Kidney (tissue), 22 donors: Measurements from ENCODE around the gene TOLLIP. TPM values are rescaled to one million over a fixed set of nuclear protein-coding genes. Genes with fewer than 3 reads are reported as not detected.
"Not testable (repeated sequence)": the region's sequence is repeated elsewhere in the genome, so short reads cannot be mapped to it uniquely, and the experiment has no call there.

Source experiments
- DNase-seq, 5 donors: peaks; one replicate each; pipeline ENCODE4 v3.0.0-alpha.2; 2013 to 2020
- FAIRE-seq: peaks from 2 replicates; lab custom pipeline; 2012; peaks lifted over from hg19 to GRCh38; lab: Jason Lieb, UNC
- H3K27ac ChIP-seq, 2 donors: one replicate each; pipeline ENCODE4 v1.7.0; 2013; ENCODE audit warnings: low read depth in 2 of 2, low read length in 2 of 2, inconsistent platforms in 1 of 2
- H3K27me3 ChIP-seq: one replicate; pipeline ENCODE4 v1.7.1; 2013; ENCODE audit warnings: low read length, inconsistent platforms; ENCODE audit not compliant: control insufficient read depth, insufficient read depth
- H3K36me3 ChIP-seq, 3 donors: one replicate each; pipeline versions ENCODE4 v1.7.0 to v1.7.1; 2013; ENCODE audit warnings: low read length in 3 of 3, control low read depth in 1 of 3, inconsistent platforms in 1 of 3; ENCODE audit not compliant: insufficient read depth in 3 of 3, control insufficient read depth in 2 of 3
- H3K4me1 ChIP-seq, 3 donors: one replicate each; pipeline versions ENCODE4 v1.7.0 to v1.7.1; 2013; ENCODE audit warnings: low read length in 3 of 3, inconsistent platforms in 1 of 3, low read depth in 1 of 3; ENCODE audit not compliant: control insufficient read depth in 2 of 3, insufficient read depth in 2 of 3
- H3K4me3 ChIP-seq, 3 donors: one replicate each; pipeline versions ENCODE4 v1.7.0 to v1.8.1; 2013; ENCODE audit warnings: low read length in 3 of 3, control low read depth in 1 of 3, inconsistent platforms in 1 of 3
- H3K9ac ChIP-seq, 3 donors: one replicate each; pipeline versions ENCODE4 v1.7.0 to v1.7.1; 2013; ENCODE audit warnings: low read length in 3 of 3, control low read depth in 1 of 3, inconsistent platforms in 1 of 3
- H3K9me3 ChIP-seq, 3 donors: one replicate each; pipeline versions ENCODE4 v1.7.0 to v1.7.1; 2013; ENCODE audit warnings: low read length in 3 of 3, control low read depth in 1 of 3, inconsistent platforms in 1 of 3; ENCODE audit not compliant: control insufficient read depth in 2 of 3, insufficient read depth in 1 of 3
- CTCF ChIP-seq: IDR thresholded peaks from 3 replicates; pipeline ENCODE4 v1.5.1; 2012; ENCODE audit warnings: mild to moderate bottlenecking, moderate library complexity, borderline replicate concordance; ENCODE audit not compliant: insufficient read depth; ENCODE audit errors: extremely low read depth
- intact Hi-C: fragments of 100-400 bp; cut with DNase I; formaldehyde crosslinking; loops from one replicate; pipeline ENCODE4 v1.11.1; 2022
- long read RNA-seq, 10 donors: library from polyadenylated mRNA in 1 of 10; unstranded in 1 of 10; transcript quantifications; one replicate each; pipeline ENCODE4 v2.0.0 and lab custom pipeline, GENCODE V29; 2021 to 2026
- polyA plus RNA-seq: library from polyadenylated mRNA; stranded (reverse); fragments of 350-450 nt; fragmentation: Illumina TruSeq; extraction: RNeasy Lipid Tissue Mini Kit (QIAGEN cat#74804); gene quantifications from one replicate; pipeline ENCODE4 v1.2.3, GENCODE V29; 2014; ENCODE audit warnings: low read depth, low replicate concordance; ENCODE audit not compliant: insufficient read depth
- total RNA-seq: library from RNA; stranded (reverse); fragmentation: NEBNext Ultra II Directional; extraction: Animal tissue kit (Norgen Biotek cat#: 25700); gene quantifications from one replicate; pipeline ENCODE4 v1.2.1, GENCODE V29; 2021
- donor health status: control.
- donor health status: control.
- donor health status: control.
- donor health status: control.
- donor health status: control.
- donor health status: DM: yes; HTN: yes; CAD: no.
- donor health status: Normal renal cell carcinoma (clear cell type).

The TOLLIP gene
- 65.5 TPM for total RNA-seq
- 88.0 TPM for polyA plus RNA-seq
- long read RNA-seq, donor 1, transcript TOLLIP-202 (6 exons, 3,617 nt), result major isoform, 22 of 23 reads
- long read RNA-seq, donor 1, partial matches to known transcripts, result 0 of 23 reads
- long read RNA-seq, donor 1, other reads (novel, unspliced or antisense), result 0 of 23 reads
- long read RNA-seq, donor 2, transcript TOLLIP-202 (6 exons, 3,617 nt), result major isoform, 27 of 31 reads
- long read RNA-seq, donor 2, partial matches to known transcripts, result 0 of 31 reads
- long read RNA-seq, donor 2, other reads (novel, unspliced or antisense), result 0 of 31 reads
- long read RNA-seq, donor 3, transcript TOLLIP-202 (6 exons, 3,617 nt), result major isoform, 19 of 20 reads
- long read RNA-seq, donor 3, partial matches to known transcripts, result 0 of 20 reads
- long read RNA-seq, donor 3, other reads (novel, unspliced or antisense), result 0 of 20 reads
- long read RNA-seq, donor 4, transcript TOLLIP-202 (6 exons, 3,617 nt), result major isoform, 31 of 33 reads
- long read RNA-seq, donor 4, partial matches to known transcripts, result 0 of 33 reads
- long read RNA-seq, donor 4, other reads (novel, unspliced or antisense), result 0 of 33 reads
- long read RNA-seq, donor 5, result 0 reads
- long read RNA-seq, donor 6, partial matches to known transcripts, result 0 of 4 reads
- long read RNA-seq, donor 6, other reads (novel, unspliced or antisense), result 0 of 4 reads
- long read RNA-seq, donor 7, transcript TOLLIP-202 (6 exons, 3,617 nt), result major isoform, 108 of 155 reads
- long read RNA-seq, donor 7, partial matches to known transcripts, result 13 of 155 reads
- long read RNA-seq, donor 7, other reads (novel, unspliced or antisense), result 34 of 155 reads
- long read RNA-seq, donor 8, transcript TOLLIP-202 (6 exons, 3,617 nt), result major isoform, 18 of 29 reads
- long read RNA-seq, donor 8, partial matches to known transcripts, result 8 of 29 reads
- long read RNA-seq, donor 8, other reads (novel, unspliced or antisense), result 0 of 29 reads
- long read RNA-seq, donor 9, transcript TOLLIP-202 (6 exons, 3,617 nt), result major isoform, 8 of 9 reads
- long read RNA-seq, donor 9, partial matches to known transcripts, result 0 of 9 reads
- long read RNA-seq, donor 9, other reads (novel, unspliced or antisense), result 0 of 9 reads
- long read RNA-seq, donor 10, transcript TOLLIP-202 (6 exons, 3,617 nt), result major isoform, 22 of 28 reads
- long read RNA-seq, donor 10, partial matches to known transcripts, result 0 of 28 reads
- long read RNA-seq, donor 10, other reads (novel, unspliced or antisense), result 0 of 28 reads

- peak within 1 kb of the TSS; percentile 65 to 81 (median 74) for H3K4me3 ChIP-seq
- peaks cover 0 to 3% (median 0%) of the 10 kb centered on the region in 3 donors for H3K36me3 ChIP-seq
- no peak for FAIRE-seq
- intact Hi-C loops, result no loop called here
- no peaks in the 10 kb centered on the region for H3K27me3 ChIP-seq
- peaks cover 0 to 40% (median 22%) of the 10 kb centered on the region in 3 donors for H3K4me1 ChIP-seq
- DNase-seq, result peak; percentile 97 to 99 (median 98)
- no peaks in the 10 kb centered on the region for H3K9me3 ChIP-seq
- H3K9ac ChIP-seq, result peak within 1 kb of the TSS; percentile 68 to 94 (median 74)
- peak within 1 kb of the TSS; percentile 93 to 95 for H3K27ac ChIP-seq
- peak; percentile 43 for TF ChIP-seq CTCF
Observed at GRCh38 chr11:1309498-1310317, at the start of gene TOLLIP. TOLLIP (minus strand) TSS chr11:1309632; CDS start chr11:1309498, 134 bp downstream.

- H3K36me3 ChIP-seq, H3K4me3 ChIP-seq, FAIRE-seq, H3K27ac ChIP-seq, H3K27me3 ChIP-seq, H3K9me3 ChIP-seq, H3K9ac ChIP-seq, H3K4me1 ChIP-seq, DNase-seq, intact Hi-C loops: not testable (repeated sequence)
Observed at GRCh38 chr11:1358931-1359330, 49.5 kb upstream of the TOLLIP start.

- no peak for TF ChIP-seq CTCF
- Histone ChIP-seq H3K4me1 (no peaks in the 10 kb centered on the region), H3K27me3 (no peaks in the 10 kb centered on the region), H3K36me3 (no peaks in the 10 kb centered on the region), H3K9me3 (peaks cover 0 to 2% (median 0%) of the 10 kb centered on the region in 3 donors), H3K27ac (no peak overlapping the region), H3K9ac (no peak overlapping the region), H3K4me3 (no peak overlapping the region)
- FAIRE-seq (no peak), DNase-seq (peak in 3 of 5 donors; percentile 40 to 88 (median 78))
- intact Hi-C loops, result no loop called here
Observed at GRCh38 chr11:1358286-1358685, 48.9 kb upstream of the TOLLIP start.
